Ascending aorta (tissue), 2 donors: Measurements from ENCODE around the gene CD244. TPM values are rescaled to one million over a fixed set of nuclear protein-coding genes. Genes with fewer than 3 reads are reported as not detected.

Experiments
- DNase-seq, 2 donors: peaks; one replicate each; pipeline ENCODE4 v3.0.0-alpha.2; 2019; ENCODE audit warnings: low spot score in 2 of 2
- H3K27ac ChIP-seq, 2 donors: fragments of 200-600 bp; sonication (generic); one replicate each; pipeline ENCODE4 v1.5.1; 2016 to 2017; ENCODE audit warnings: mild to moderate bottlenecking in 1 of 2
- H3K27me3 ChIP-seq: fragments of 200-600 bp; sonication (generic); one replicate; pipeline ENCODE4 v1.5.1; 2017
- H3K36me3 ChIP-seq, 2 donors: fragments of 200-600 bp; sonication (generic); one replicate each; pipeline ENCODE4 v1.5.1; 2016
- H3K4me1 ChIP-seq, 2 donors: fragments of 200-600 bp; sonication (generic); one replicate each; pipeline ENCODE4 v1.5.1; 2016 to 2017; ENCODE audit warnings: mild to moderate bottlenecking in 1 of 2
- H3K4me3 ChIP-seq, 2 donors: fragments of 200-600 bp; sonication (generic); one replicate each; pipeline ENCODE4 v1.5.1; 2016 to 2017; ENCODE audit warnings: mild to moderate bottlenecking in 1 of 2
- H3K9me3 ChIP-seq, 2 donors: fragments of 200-600 bp; sonication (generic); one replicate each; pipeline ENCODE4 v1.5.1; 2016
- CTCF ChIP-seq, 3 experiments: fragments of 200-600 bp in 2 of 3; fragments of 450-650 bp in 1 of 3; sonication (generic) in 2 of 3; IDR thresholded peaks; one replicate each; pipeline ENCODE4 v1.5.1; 2016 to 2019; ENCODE audit warnings: antibody characterized with exemption in 3 of 3, mild to moderate bottlenecking in 1 of 3, moderate library complexity in 1 of 3
- intact Hi-C: fragments of 100-400 bp; cut with DNase I; formaldehyde crosslinking; loops from one replicate; pipeline ENCODE4 v1.15.1; 2023
- total RNA-seq: library from RNA; depleted of rRNA; stranded (reverse); fragments of >200 nt; gene quantifications from one replicate; pipeline ENCODE4 v1.1.0, GENCODE V29; 2016

The CD244 gene
- total RNA-seq, 1 donor from 2014 or later = not detected

DNA sequence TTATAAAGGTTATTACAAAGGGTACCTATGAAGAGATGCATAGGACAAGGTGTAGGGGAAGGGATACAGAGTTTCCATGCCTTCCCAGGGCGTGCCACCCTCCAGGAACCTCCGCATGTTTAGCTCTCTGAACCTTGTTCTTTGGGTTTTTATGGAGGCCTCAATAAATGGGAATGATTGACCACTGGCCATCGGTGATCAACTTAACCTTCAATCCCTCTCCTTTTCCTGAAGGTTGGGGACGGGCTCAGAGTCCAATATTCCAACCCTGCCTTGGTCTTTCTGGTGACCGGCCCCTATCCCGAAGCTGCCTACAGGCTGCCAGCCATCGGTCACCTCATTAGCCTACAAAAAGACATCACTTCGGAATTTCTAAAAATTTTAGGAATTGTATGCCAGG is 11.7 kb downstream of the CD244 start:
- no peak for DNase-seq
- Histone ChIP-seq H3K9me3 (no peaks in the 10 kb centered on the region), H3K27ac (no peak overlapping the region), H3K36me3 (no peaks in the 10 kb centered on the region), H3K4me1 (no peaks in the 10 kb centered on the region), H3K27me3 (no peaks in the 10 kb centered on the region), H3K4me3 (no peak overlapping the region)
- intact Hi-C loops = no loop called here
- no peak for TF ChIP-seq CTCF (IDR thresholded peaks at IDR 0.05)

GRCh38 chr1:160850541-160850940 is 12.1 kb downstream of the CD244 start:
- intact Hi-C loops = no loop called here
- Histone ChIP-seq H3K27me3 (no peaks in the 10 kb centered on the region), H3K4me3 (no peak overlapping the region), H3K36me3 (no peaks in the 10 kb centered on the region), H3K9me3 (no peaks in the 10 kb centered on the region), H3K4me1 (no peaks in the 10 kb centered on the region), H3K27ac (no peak overlapping the region)
- TF ChIP-seq CTCF (IDR thresholded peaks at IDR 0.05) = no peak
- DNase-seq = no peak

DNA sequence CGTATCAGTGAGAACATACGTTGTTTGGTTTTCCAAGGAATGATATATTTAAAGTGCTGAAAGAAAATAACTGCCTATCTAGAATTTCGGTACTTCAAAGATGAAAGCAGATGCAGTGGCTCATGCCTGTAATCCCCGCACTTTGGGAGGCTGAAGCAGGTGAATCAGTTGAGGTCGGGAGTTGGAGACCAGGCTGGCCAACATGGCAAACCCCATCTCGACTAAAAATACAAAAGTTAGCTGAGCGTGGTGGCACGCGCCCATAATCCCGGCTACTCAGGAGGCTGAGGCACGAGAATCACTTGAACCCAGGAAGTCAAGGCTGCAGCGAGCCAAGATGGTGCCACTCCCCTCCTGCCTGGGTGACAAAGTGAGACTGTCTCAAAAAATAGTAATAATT is 16.4 kb downstream of the CD244 start:
- Histone ChIP-seq H3K4me3 (no peak overlapping the region), H3K27me3 (no peaks in the 10 kb centered on the region), H3K4me1 (no peaks in the 10 kb centered on the region), H3K36me3 (no peaks in the 10 kb centered on the region), H3K27ac (no peak overlapping the region), H3K9me3 (no peaks in the 10 kb centered on the region)
- intact Hi-C loops = no loop called here
- no peak for DNase-seq
- no peak for TF ChIP-seq CTCF (IDR thresholded peaks at IDR 0.05)

- H3K27ac ChIP-seq = no peak overlapping the region
- no peaks in the 10 kb centered on the region for H3K9me3 ChIP-seq
- no peak for TF ChIP-seq CTCF (IDR thresholded peaks at IDR 0.05)
- H3K36me3 ChIP-seq = no peaks in the 10 kb centered on the region
- H3K4me3 ChIP-seq = no peak overlapping the region
- no peak for DNase-seq
- H3K4me1 ChIP-seq = no peaks in the 10 kb centered on the region
- H3K27me3 ChIP-seq = no peaks in the 10 kb centered on the region
- intact Hi-C loops = no loop called here
Measured at GRCh38 chr1:160844447-160845232, 18.0 kb downstream of the CD244 start.

- no peak for DNase-seq
- no peak overlapping the region for H3K27ac ChIP-seq
- H3K9me3 ChIP-seq = no peaks in the 10 kb centered on the region
- no peak overlapping the region for H3K4me3 ChIP-seq
- H3K4me1 ChIP-seq = no peaks in the 10 kb centered on the region
- H3K36me3 ChIP-seq = no peaks in the 10 kb centered on the region
- no peak for TF ChIP-seq CTCF (IDR thresholded peaks at IDR 0.05)
- intact Hi-C loops = no loop called here
- H3K27me3 ChIP-seq = no peaks in the 10 kb centered on the region
Measured at GRCh38 chr1:160841079-160841478, 21.6 kb downstream of the CD244 start.
